ENCODE data around the gene CSNK1E. TPM values are rescaled to one million over a fixed set of nuclear protein-coding genes. Genes with fewer than 3 reads are reported as not detected.

Gene CSNK1E
- total and polyA plus RNA-seq, 10 of the 15 experiments (the other 5 are each of a cell fraction or from before 2014, with no cell fraction given): 5.9 to 107 (median 64.9) TPM

- Histone ChIP-seq H3K4me3 (no peak overlapping the region), H3K9me3 (replicated peaks; ENCODE audit: control insufficient read depth, insufficient read depth, low read length) (no peaks in the 10 kb centered on the region; the same call in 2 of the 3 replicates), H3K27me3 (replicated peaks in 1 of 2; ENCODE audit: control insufficient read depth in 2 of 2, insufficient read depth in 2 of 2, low read length in 1 of 2) (no peaks in the 10 kb centered on the region), H4K20me1 (ENCODE audit: control insufficient read depth, insufficient read depth) (no peaks in the 10 kb centered on the region), H3K9ac (ENCODE audit: control insufficient read depth, insufficient read depth, low read length) (no peak overlapping the region), H3K79me2 (ENCODE audit: control insufficient read depth, insufficient read depth, low read length) (no peaks in the 10 kb centered on the region), H3K4me1 (ENCODE audit: control insufficient read depth, insufficient read depth, low read length) (peaks cover 12% of the 10 kb centered on the region), H2AFZ (ENCODE audit: control insufficient read depth, low read depth, low read length) (no peak overlapping the region), H3K36me3 (ENCODE audit: control insufficient read depth in 2 of 2, insufficient read depth in 2 of 2, low read length in 1 of 2) (peaks cover 3 to 10% of the 10 kb centered on the region in 2 experiments; a peak in 3 of 4 replicates), H3K27ac (ENCODE audit: control insufficient read depth, insufficient read depth) (no peak overlapping the region), H3K4me2 (ENCODE audit: control insufficient read depth, insufficient read depth) (no peak overlapping the region)
- in situ Hi-C loops (cut with MboI): no loop called here
- RAD21 ChIA-PET (ENCODE audit: unreplicated experiment): no interaction called here
- no peak for ATAC-seq
- BruUV-seq (replicated peaks): no TSS peak
- POLR2A ChIA-PET: no interaction called here
- no peak for DNase-seq (ENCODE audit: low read depth, low spot score)
- TF ChIP-seq POLR2AphosphoS2 (IDR thresholded peaks at IDR 0.05; ENCODE audit: low read depth, low read length) (no peak), IRF3 (IDR thresholded peaks at IDR 0.05) (no peak), CREB1 (IDR thresholded peaks at IDR 0.05; ENCODE audit: low read depth) (no peak), FOS (IDR thresholded peaks at IDR 0.05; ENCODE audit: borderline replicate concordance, extremely low read depth, insufficient read length) (no peak), BACH1 (IDR thresholded peaks at IDR 0.05; ENCODE audit: borderline replicate concordance) (no peak), ZNF274 (IDR thresholded peaks at IDR 0.05; ENCODE audit: insufficient read depth, insufficient read length) (no peak), RUNX3 (IDR thresholded peaks at IDR 0.05; ENCODE audit: low read length) (no peak), RFX5 (IDR thresholded peaks at IDR 0.05; ENCODE audit: low read depth, low read length) (no peak)
- TF ChIP-seq, protein P1, sequence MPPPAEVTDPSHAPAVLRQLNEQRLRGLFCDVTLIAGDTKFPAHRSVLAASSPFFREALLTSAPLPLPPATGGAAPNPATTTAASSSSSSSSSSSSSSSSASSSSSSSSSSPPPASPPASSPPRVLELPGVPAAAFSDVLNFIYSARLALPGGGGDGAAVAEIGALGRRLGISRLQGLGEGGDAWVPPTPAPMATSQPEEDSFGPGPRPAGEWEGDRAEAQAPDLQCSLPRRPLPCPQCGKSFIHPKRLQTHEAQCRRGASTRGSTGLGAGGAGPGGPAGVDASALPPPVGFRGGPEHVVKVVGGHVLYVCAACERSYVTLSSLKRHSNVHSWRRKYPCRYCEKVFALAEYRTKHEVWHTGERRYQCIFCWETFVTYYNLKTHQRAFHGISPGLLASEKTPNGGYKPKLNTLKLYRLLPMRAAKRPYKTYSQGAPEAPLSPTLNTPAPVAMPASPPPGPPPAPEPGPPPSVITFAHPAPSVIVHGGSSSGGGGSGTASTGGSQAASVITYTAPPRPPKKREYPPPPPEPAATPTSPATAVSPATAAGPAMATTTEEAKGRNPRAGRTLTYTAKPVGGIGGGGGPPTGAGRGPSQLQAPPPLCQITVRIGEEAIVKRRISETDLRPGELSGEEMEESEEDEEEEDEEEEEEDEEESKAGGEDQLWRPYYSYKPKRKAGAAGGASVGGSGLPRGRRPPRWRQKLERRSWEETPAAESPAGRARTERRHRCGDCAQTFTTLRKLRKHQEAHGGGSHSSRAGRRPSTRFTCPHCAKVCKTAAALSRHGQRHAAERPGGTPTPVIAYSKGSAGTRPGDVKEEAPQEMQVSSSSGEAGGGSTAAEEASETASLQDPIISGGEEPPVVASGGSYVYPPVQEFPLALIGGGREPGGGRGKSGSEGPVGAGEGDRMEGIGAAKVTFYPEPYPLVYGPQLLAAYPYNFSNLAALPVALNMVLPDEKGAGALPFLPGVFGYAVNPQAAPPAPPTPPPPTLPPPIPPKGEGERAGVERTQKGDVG (CRISPR knock-in tag; IDR thresholded peaks at IDR 0.05): no peak
- TF ChIP-seq, protein P2, sequence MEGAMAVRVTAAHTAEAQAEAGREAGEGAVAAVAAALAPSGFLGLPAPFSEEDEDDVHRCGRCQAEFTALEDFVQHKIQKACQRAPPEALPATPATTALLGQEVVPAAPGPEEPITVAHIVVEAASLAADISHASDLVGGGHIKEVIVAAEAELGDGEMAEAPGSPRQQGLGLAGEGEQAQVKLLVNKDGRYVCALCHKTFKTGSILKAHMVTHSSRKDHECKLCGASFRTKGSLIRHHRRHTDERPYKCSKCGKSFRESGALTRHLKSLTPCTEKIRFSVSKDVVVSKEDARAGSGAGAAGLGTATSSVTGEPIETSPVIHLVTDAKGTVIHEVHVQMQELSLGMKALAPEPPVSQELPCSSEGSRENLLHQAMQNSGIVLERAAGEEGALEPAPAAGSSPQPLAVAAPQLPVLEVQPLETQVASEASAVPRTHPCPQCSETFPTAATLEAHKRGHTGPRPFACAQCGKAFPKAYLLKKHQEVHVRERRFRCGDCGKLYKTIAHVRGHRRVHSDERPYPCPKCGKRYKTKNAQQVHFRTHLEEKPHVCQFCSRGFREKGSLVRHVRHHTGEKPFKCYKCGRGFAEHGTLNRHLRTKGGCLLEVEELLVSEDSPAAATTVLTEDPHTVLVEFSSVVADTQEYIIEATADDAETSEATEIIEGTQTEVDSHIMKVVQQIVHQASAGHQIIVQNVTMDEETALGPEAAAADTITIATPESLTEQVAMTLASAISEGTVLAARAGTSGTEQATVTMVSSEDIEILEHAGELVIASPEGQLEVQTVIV (IDR thresholded peaks at IDR 0.05; ENCODE audit: borderline replicate concordance, partially characterized antibody): no peak
- TF ChIP-seq, protein P3, sequence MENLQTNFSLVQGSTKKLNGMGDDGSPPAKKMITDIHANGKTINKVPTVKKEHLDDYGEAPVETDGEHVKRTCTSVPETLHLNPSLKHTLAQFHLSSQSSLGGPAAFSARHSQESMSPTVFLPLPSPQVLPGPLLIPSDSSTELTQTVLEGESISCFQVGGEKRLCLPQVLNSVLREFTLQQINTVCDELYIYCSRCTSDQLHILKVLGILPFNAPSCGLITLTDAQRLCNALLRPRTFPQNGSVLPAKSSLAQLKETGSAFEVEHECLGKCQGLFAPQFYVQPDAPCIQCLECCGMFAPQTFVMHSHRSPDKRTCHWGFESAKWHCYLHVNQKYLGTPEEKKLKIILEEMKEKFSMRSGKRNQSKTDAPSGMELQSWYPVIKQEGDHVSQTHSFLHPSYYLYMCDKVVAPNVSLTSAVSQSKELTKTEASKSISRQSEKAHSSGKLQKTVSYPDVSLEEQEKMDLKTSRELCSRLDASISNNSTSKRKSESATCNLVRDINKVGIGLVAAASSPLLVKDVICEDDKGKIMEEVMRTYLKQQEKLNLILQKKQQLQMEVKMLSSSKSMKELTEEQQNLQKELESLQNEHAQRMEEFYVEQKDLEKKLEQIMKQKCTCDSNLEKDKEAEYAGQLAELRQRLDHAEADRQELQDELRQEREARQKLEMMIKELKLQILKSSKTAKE (IDR thresholded peaks at IDR 0.05; ENCODE audit: low read depth, poor library complexity, severe bottlenecking): no peak
- TF ChIP-seq, protein P4, sequence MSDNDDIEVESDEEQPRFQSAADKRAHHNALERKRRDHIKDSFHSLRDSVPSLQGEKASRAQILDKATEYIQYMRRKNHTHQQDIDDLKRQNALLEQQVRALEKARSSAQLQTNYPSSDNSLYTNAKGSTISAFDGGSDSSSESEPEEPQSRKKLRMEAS (IDR thresholded peaks at IDR 0.05; ENCODE audit: low read depth, low read length): no peak
- 99% methylated on average over 6 of the region's 6 CpGs for WGBS (ENCODE audit: insufficient coverage, insufficient replicate concordance, low lambda C conversion rate, missing lambda C conversion rate)
- SMC1A ChIA-PET (ENCODE audit: uncharacterized antibody, unreplicated experiment): interaction anchor here (1.4 kb wide), 1 partner anchor 10 kb away, joined by 4 read pairs; no protein-coding TSS in a partner anchor
- FAIRE-seq: no peak
- intact Hi-C loops (cut with micrococcal nuclease; ENCODE audit: unreplicated experiment): no loop called here
- CTCF ChIA-PET: interaction anchor here (1.2 kb wide), 1 partner anchor 12 kb away, joined by 4 read pairs; no protein-coding TSS in a partner anchor
These were observed 69.0 kb downstream of the CSNK1E start for GRCh38 chr22:38248280-38248679.
